Measurements from ENCODE around the gene PLIN1.
"Not testable (repeated sequence)": the region's sequence is repeated elsewhere in the genome, so short reads cannot be mapped to it uniquely, and the experiment has no call there.

GRCh38 chr15:89689930-89690275 lies 10.7 kb upstream of the PLIN1 start:
- TF ChIP-seq CTCF (conservative IDR thresholded peaks at IDR 0.05; ENCODE audit: low read depth in 2 of 2); REST (IDR thresholded peaks at IDR 0.05; ENCODE audit: unreplicated experiment); CREB1 (CRISPR knock-in tag; IDR thresholded peaks at IDR 0.05; ENCODE audit: low read depth); POLR2AphosphoS5 (IDR thresholded peaks at IDR 0.05; ENCODE audit: low read depth); ETS1 (IDR thresholded peaks at IDR 0.05); NANOG (IDR thresholded peaks at IDR 0.05; ENCODE audit: borderline replicate concordance); EZH2phosphoT487 (IDR thresholded peaks at IDR 0.05; ENCODE audit: unreplicated experiment); EZH2 (IDR thresholded peaks at IDR 0.05; ENCODE audit: low read depth, unreplicated experiment); JUNB (IDR thresholded peaks at IDR 0.05; ENCODE audit: unreplicated experiment); ZNF331 (CRISPR knock-in tag; IDR thresholded peaks at IDR 0.05; ENCODE audit: low read depth): not testable (repeated sequence)

Data from GM23338 (cell line).